ENCODE measurements around the gene GNPNAT1.

Gene GNPNAT1

GRCh38 chr14:52791223-52792096, at the start of gene GNPNAT1:
GNPNAT1 (minus strand) TSS chr14:52791607; CDS start chr14:52784650, 6,957 bp downstream.
- peak within 1 kb of the TSS; percentile 64 for H3K4me3 ChIP-seq (ENCODE audit: low read length)
- H3K4me1 ChIP-seq (ENCODE audit: control insufficient read depth, insufficient read depth, low read length) = peaks cover 6% of the 10 kb centered on the region
- peak within 1 kb of the TSS; percentile 72 for H3K9ac ChIP-seq (ENCODE audit: low read length)
- H3K27me3 ChIP-seq (ENCODE audit: control insufficient read depth, insufficient read depth, low read length) = no peaks in the 10 kb centered on the region
- no peaks in the 10 kb centered on the region for H3K36me3 ChIP-seq (ENCODE audit: control insufficient read depth, insufficient read depth, low read length)
- H3K9me3 ChIP-seq (ENCODE audit: control insufficient read depth, low read length) = no peaks in the 10 kb centered on the region

GRCh38 chr14:52840877-52841276, 49.5 kb upstream of the GNPNAT1 start:
- no peaks in the 10 kb centered on the region for H3K27me3 ChIP-seq (ENCODE audit: control insufficient read depth, insufficient read depth, low read length)
- H3K36me3 ChIP-seq (ENCODE audit: control insufficient read depth, insufficient read depth, low read length) = no peaks in the 10 kb centered on the region
- H3K9me3 ChIP-seq (ENCODE audit: control insufficient read depth, low read length) = no peaks in the 10 kb centered on the region
- no peak overlapping the region for H3K4me3 ChIP-seq (ENCODE audit: low read length)
- no peaks in the 10 kb centered on the region for H3K4me1 ChIP-seq (ENCODE audit: control insufficient read depth, insufficient read depth, low read length)
- no peak overlapping the region for H3K9ac ChIP-seq (ENCODE audit: low read length)

- H3K9me3 ChIP-seq (ENCODE audit: control insufficient read depth, low read length) = no peaks in the 10 kb centered on the region
- H3K27me3 ChIP-seq (ENCODE audit: control insufficient read depth, insufficient read depth, low read length) = no peaks in the 10 kb centered on the region
- no peak overlapping the region for H3K9ac ChIP-seq (ENCODE audit: low read length)
- no peak overlapping the region for H3K4me3 ChIP-seq (ENCODE audit: low read length)
- H3K36me3 ChIP-seq (ENCODE audit: control insufficient read depth, insufficient read depth, low read length) = no peaks in the 10 kb centered on the region
- H3K4me1 ChIP-seq (ENCODE audit: control insufficient read depth, insufficient read depth, low read length) = no peaks in the 10 kb centered on the region
Observed at GRCh38 chr14:52837451-52837850, 46.0 kb upstream of the GNPNAT1 start.

GRCh38 chr14:52836063-52836462, 44.7 kb upstream of the GNPNAT1 start:
- no peak overlapping the region for H3K4me3 ChIP-seq (ENCODE audit: low read length)
- no peaks in the 10 kb centered on the region for H3K36me3 ChIP-seq (ENCODE audit: control insufficient read depth, insufficient read depth, low read length)
- no peaks in the 10 kb centered on the region for H3K9me3 ChIP-seq (ENCODE audit: control insufficient read depth, low read length)
- H3K27me3 ChIP-seq (ENCODE audit: control insufficient read depth, insufficient read depth, low read length) = no peaks in the 10 kb centered on the region
- H3K4me1 ChIP-seq (ENCODE audit: control insufficient read depth, insufficient read depth, low read length) = no peaks in the 10 kb centered on the region
- H3K9ac ChIP-seq (ENCODE audit: low read length) = no peak overlapping the region

GRCh38 chr14:52835122-52835903, 43.9 kb upstream of the GNPNAT1 start:
- Histone ChIP-seq H3K4me3 (ENCODE audit: low read length) (no peak overlapping the region), H3K36me3 (ENCODE audit: control insufficient read depth, insufficient read depth, low read length) (no peaks in the 10 kb centered on the region), H3K27me3 (ENCODE audit: control insufficient read depth, insufficient read depth, low read length) (no peaks in the 10 kb centered on the region), H3K4me1 (ENCODE audit: control insufficient read depth, insufficient read depth, low read length) (no peaks in the 10 kb centered on the region), H3K9ac (ENCODE audit: low read length) (no peak overlapping the region), H3K9me3 (ENCODE audit: control insufficient read depth, low read length) (no peaks in the 10 kb centered on the region)

GRCh38 chr14:52834440-52834842, 43.0 kb upstream of the GNPNAT1 start:
- H3K4me1 ChIP-seq (ENCODE audit: control insufficient read depth, insufficient read depth, low read length) = no peaks in the 10 kb centered on the region
- H3K9me3 ChIP-seq (ENCODE audit: control insufficient read depth, low read length) = no peaks in the 10 kb centered on the region
- H3K27me3 ChIP-seq (ENCODE audit: control insufficient read depth, insufficient read depth, low read length) = no peaks in the 10 kb centered on the region
- no peak overlapping the region for H3K9ac ChIP-seq (ENCODE audit: low read length)
- H3K36me3 ChIP-seq (ENCODE audit: control insufficient read depth, insufficient read depth, low read length) = no peaks in the 10 kb centered on the region
- H3K4me3 ChIP-seq (ENCODE audit: low read length) = no peak overlapping the region

- no peak overlapping the region for H3K4me3 ChIP-seq (ENCODE audit: low read length)
- no peaks in the 10 kb centered on the region for H3K9me3 ChIP-seq (ENCODE audit: control insufficient read depth, low read length)
- no peaks in the 10 kb centered on the region for H3K4me1 ChIP-seq (ENCODE audit: control insufficient read depth, insufficient read depth, low read length)
- no peaks in the 10 kb centered on the region for H3K27me3 ChIP-seq (ENCODE audit: control insufficient read depth, insufficient read depth, low read length)
- H3K9ac ChIP-seq (ENCODE audit: low read length) = no peak overlapping the region
- H3K36me3 ChIP-seq (ENCODE audit: control insufficient read depth, insufficient read depth, low read length) = no peaks in the 10 kb centered on the region
Observed at GRCh38 chr14:52833891-52834290, 42.5 kb upstream of the GNPNAT1 start.

- Histone ChIP-seq H3K4me3 (ENCODE audit: low read length) (no peak overlapping the region), H3K9me3 (ENCODE audit: control insufficient read depth, low read length) (no peaks in the 10 kb centered on the region), H3K36me3 (ENCODE audit: control insufficient read depth, insufficient read depth, low read length) (no peaks in the 10 kb centered on the region), H3K9ac (ENCODE audit: low read length) (no peak overlapping the region), H3K27me3 (ENCODE audit: control insufficient read depth, insufficient read depth, low read length) (no peaks in the 10 kb centered on the region), H3K4me1 (ENCODE audit: control insufficient read depth, insufficient read depth, low read length) (no peaks in the 10 kb centered on the region)
Observed at GRCh38 chr14:52829527-52830185, 38.2 kb upstream of the GNPNAT1 start.

- H3K9me3 ChIP-seq (ENCODE audit: control insufficient read depth, low read length) = no peaks in the 10 kb centered on the region
- no peaks in the 10 kb centered on the region for H3K36me3 ChIP-seq (ENCODE audit: control insufficient read depth, insufficient read depth, low read length)
- H3K27me3 ChIP-seq (ENCODE audit: control insufficient read depth, insufficient read depth, low read length) = no peaks in the 10 kb centered on the region
- H3K4me1 ChIP-seq (ENCODE audit: control insufficient read depth, insufficient read depth, low read length) = no peaks in the 10 kb centered on the region
- H3K4me3 ChIP-seq (ENCODE audit: low read length) = no peak overlapping the region
- no peak overlapping the region for H3K9ac ChIP-seq (ENCODE audit: low read length)
Observed at GRCh38 chr14:52827426-52827825, 36.0 kb upstream of the GNPNAT1 start.

GRCh38 chr14:52825085-52825484, 33.7 kb upstream of the GNPNAT1 start:
- H3K9me3 ChIP-seq (ENCODE audit: control insufficient read depth, low read length) = no peaks in the 10 kb centered on the region
- no peaks in the 10 kb centered on the region for H3K36me3 ChIP-seq (ENCODE audit: control insufficient read depth, insufficient read depth, low read length)
- H3K4me1 ChIP-seq (ENCODE audit: control insufficient read depth, insufficient read depth, low read length) = no peaks in the 10 kb centered on the region
- H3K9ac ChIP-seq (ENCODE audit: low read length) = no peak overlapping the region
- no peak overlapping the region for H3K4me3 ChIP-seq (ENCODE audit: low read length)
- no peaks in the 10 kb centered on the region for H3K27me3 ChIP-seq (ENCODE audit: control insufficient read depth, insufficient read depth, low read length)

- Histone ChIP-seq H3K27me3 (ENCODE audit: control insufficient read depth, insufficient read depth, low read length) (no peaks in the 10 kb centered on the region), H3K4me1 (ENCODE audit: control insufficient read depth, insufficient read depth, low read length) (no peaks in the 10 kb centered on the region), H3K9me3 (ENCODE audit: control insufficient read depth, low read length) (no peaks in the 10 kb centered on the region), H3K36me3 (ENCODE audit: control insufficient read depth, insufficient read depth, low read length) (no peaks in the 10 kb centered on the region), H3K9ac (ENCODE audit: low read length) (no peak overlapping the region), H3K4me3 (ENCODE audit: low read length) (no peak overlapping the region)
Observed at GRCh38 chr14:52824462-52824861, 33.1 kb upstream of the GNPNAT1 start.

- H3K4me3 ChIP-seq (ENCODE audit: low read length) = no peak overlapping the region
- H3K9ac ChIP-seq (ENCODE audit: low read length) = no peak overlapping the region
- H3K27me3 ChIP-seq (ENCODE audit: control insufficient read depth, insufficient read depth, low read length) = no peaks in the 10 kb centered on the region
- no peaks in the 10 kb centered on the region for H3K9me3 ChIP-seq (ENCODE audit: control insufficient read depth, low read length)
- H3K4me1 ChIP-seq (ENCODE audit: control insufficient read depth, insufficient read depth, low read length) = no peaks in the 10 kb centered on the region
- H3K36me3 ChIP-seq (ENCODE audit: control insufficient read depth, insufficient read depth, low read length) = no peaks in the 10 kb centered on the region
Observed at GRCh38 chr14:52821805-52822250, 30.4 kb upstream of the GNPNAT1 start.

Measured in mucosa of stomach (tissue), 1 donor.